NCI-H1092 (cell line): ENCODE measurements around the gene KBTBD3.
A peak's percentile ranks its signal among the peaks of the same experiment; 100 is the strongest.
"Not testable (repeated sequence)": the region's sequence is repeated elsewhere in the genome, so short reads cannot be mapped to it uniquely, and the experiment has no call there.

Source experiments
- DNase-seq: peaks from one replicate; lab custom pipeline; 2025; lab: John Stamatoyannopoulos, UW

Gene KBTBD3

DNA sequence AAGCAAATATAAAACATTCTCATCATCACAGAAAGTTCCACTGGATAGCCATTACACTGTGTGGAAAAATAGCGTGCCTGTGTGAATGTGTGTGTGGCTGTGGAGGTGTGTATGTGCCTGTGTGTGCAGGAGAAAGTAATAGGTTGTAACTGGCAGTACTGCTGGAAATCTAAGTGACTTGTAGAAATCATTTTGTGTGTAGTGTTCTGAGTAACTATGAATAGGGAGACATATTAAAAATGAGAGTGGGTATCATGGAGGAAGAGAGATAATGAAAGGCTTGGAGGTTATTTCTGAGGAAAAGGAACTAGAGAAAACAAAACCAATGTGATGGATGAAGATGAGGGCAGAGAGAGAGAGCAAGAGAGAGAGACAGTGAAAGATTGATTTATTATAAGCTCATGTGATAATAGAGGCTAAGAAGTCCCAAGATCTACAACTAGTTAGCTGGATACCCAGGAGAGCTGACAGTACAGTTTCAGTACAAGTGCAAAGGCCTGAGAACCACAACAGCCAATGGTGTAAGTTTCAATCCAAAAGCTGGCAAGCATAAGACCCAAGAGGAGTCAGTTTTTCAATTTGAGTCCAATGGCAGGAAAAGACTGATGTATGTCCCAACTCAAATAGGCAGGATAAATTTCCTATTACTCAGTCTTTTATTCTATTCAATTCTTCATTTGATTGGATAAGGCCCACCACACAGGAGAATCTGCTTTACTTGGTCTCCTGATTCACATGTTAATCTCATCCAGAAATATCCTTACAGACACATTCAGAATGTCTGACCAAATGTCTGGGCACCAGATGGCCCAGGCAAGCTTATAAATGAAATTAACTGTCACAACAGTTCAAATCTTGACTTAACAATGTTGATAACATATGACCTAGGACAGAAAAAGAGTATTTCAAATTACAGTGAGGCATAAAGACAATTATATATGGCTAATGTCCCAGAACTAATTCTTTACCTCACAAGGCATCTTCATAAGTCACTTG lies 14.9 kb downstream of the KBTBD3 start:
- DNase-seq = no peak

GRCh38 chr11:106061249-106061784 lies 15.8 kb downstream of the KBTBD3 start:
- DNase-seq = no peak

DNA sequence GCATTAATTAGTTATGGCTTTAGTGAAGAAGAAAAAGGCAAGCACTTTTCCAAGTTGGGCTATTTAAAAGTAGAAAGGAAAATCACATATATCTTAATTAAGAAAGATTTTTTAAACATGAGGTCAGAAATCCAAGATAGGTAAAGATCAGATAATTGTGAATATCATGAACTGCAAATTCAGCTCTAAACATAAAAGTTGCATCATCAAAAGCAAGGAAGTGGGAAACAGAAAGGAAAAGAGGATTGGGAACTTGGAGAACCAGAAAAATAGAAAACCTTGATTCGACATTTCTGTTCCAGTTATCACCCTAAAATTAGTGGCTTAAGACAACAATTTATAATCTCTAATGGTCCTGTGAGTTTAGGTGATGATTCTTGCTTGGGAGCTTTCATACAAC lies 17.5 kb downstream of the KBTBD3 start:
- no peak for DNase-seq

DNA sequence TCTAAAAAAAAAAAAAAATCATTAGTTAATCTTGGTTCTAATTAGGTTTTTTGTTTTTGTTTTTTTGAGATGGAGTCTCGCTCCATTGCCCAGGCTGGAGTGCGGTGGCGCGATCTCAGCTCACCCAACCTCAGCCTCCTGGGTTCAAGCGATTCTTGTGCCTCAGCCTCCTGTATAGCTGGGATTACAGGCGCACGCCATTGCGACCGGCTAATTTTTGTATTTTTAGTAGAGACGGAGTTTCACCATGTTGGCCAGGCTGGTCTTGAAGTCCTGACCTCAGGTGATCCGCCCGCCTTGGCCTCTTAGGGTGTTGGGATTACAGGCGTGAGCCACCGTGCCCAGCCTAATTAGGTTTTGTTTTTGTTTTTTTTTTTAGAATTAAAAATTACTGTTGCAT lies 18.8 kb downstream of the KBTBD3 start:
- DNase-seq = not testable (repeated sequence)

- DNase-seq = no peak
Observed at GRCh38 chr11:106051103-106051502, 26.0 kb downstream of the KBTBD3 start.

DNA sequence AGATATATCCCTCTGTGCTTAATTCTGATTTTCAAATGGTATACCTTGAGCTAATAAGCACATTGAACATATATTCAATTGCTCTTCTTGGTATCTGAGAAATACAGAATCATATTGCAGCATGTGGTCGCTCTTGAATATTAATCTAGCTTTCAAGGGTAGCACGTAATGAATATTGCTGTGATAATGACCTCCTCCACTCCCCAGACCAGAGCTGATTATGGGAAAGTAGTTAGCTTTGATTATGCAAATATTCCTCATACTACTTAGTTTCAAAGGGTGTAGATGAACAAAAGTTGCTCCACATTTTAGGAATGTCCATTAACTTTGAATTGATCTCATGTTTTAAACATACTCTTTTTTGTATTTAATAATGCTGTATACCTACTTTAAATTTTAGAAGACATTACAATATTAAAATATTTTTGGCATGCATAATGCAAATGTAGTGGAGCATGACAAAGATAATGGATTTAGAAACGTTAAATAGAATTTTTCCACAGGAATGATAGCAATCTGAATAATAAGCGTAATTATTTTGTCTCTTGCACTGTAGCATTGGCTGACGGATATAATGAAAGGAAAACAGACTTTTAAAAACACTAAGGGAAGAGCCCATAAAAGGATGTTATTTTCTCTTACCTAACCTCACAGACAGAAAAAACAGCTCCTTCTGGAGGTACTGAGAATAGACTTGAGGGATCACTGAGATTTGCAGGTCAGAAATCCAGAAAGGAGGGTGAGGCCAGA lies 27.2 kb downstream of the KBTBD3 start:
- DNase-seq = no peak

DNA sequence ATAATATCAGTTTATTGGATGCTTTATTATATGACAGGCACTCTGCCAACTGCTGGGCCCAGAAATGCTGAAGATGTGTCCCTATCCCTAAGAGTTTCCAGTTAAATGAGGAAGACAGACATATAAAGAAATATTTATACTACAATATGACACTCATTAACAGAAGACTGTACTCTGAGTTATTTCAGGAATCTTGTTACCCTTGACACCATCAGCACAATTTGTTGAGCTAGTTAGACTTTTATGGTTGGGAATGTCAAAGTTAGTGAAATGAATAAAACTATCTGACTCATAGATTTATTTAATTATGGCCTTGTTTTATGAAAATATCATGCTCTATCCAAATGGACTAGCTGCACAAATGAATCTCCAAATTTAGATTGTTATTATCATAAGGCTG lies 29.5 kb downstream of the KBTBD3 start:
- no peak for DNase-seq

DNA sequence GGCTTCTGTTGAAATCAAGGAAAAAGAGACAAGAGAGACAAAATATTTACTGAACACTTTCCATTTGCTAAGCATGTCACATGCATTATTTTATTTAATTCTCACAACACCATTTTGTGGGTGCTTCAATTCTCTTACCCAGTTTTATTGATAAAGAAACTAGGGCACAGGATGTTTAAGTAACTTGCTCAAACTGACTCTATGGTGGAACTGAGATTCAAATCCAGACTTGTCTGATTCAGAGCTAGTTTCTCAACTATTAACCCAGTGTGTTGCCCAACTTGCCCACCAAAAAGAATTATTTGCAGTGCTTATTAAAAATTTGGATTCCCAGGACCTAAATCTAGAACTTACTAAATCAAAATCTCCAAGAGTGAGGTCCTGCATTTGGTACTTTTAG lies 33.6 kb downstream of the KBTBD3 start:
- no peak for DNase-seq

GRCh38 chr11:106032861-106033260 lies 44.3 kb downstream of the KBTBD3 start:
- no peak for DNase-seq

- DNase-seq = no peak
Observed at GRCh38 chr11:106031936-106032335, 45.2 kb downstream of the KBTBD3 start.

GRCh38 chr11:106031202-106031810 lies 45.8 kb downstream of the KBTBD3 start:
- no peak for DNase-seq

GRCh38 chr11:106030609-106031008 lies 46.5 kb downstream of the KBTBD3 start:
- DNase-seq = no peak

DNA sequence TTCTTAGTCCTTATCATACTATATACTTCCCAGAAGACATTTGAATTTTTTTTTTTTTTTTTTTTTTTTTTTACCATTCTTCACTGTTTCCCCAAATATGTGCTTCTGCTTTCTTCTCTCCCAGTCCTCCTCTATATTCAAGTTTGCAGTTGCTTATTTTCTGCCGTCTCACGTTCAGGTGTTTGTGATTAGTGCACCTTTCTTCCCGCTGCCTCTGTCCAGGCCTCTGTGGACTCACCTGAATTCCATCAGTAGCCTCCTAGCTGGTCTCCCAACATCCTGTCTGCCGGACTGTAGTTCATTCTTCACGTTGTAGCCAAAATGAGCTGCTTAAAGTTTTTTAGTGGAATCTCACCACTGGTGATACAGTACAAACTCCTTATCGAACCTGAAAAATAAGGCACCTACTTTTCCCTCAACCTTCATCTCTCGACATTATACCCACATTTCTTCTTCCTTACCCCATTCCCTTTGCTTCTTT lies 54.3 kb downstream of the KBTBD3 start:
- DNase-seq = no peak

- peak; percentile 99 for DNase-seq
Observed at GRCh38 chr11:106021967-106022794, 55.0 kb downstream of the KBTBD3 start, which contains the start of gene MSANTD4. Gene MSANTD4, minus strand, starts transcription at chr11:106022240. Its CDS starts 11,323 bp downstream, at chr11:106010917.

DNA sequence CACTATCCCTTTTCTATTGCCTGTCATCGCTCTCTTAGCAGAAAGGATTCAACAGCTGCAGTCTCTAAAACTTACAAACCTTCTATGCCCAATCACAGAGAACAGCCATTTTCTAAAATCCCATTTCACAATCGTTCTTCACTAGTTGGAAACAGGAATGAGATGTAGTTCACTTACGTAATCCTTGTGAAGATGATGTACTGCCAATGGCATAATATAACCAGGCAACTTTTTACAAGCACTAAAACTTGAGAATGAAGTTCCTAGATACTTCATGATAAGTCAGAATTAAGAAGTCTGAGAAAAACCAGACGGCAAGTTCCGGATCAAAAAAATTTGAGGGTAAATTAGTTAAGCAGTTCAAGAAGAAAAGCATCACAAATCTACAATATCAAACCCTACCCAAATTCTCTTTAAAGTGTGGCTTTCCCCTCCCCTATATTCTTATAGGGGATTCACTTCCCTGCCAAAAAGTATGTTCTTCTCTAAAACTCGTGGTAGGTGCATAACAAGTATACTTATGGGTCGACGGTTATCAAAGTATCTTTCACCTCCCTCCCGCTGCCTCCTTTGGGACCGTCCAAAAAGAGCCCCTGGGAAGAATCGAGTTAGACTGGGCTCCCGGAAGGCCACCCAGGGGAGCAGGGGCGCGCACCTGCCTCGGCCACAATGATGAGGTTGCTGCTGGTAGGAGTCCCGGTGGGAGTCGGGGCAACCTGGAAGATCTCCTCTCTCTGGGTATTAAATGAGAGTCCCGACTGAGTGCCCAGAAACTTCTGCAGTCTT lies 55.8 kb downstream of the KBTBD3 start:
- DNase-seq = no peak

- no peak for DNase-seq
Observed at GRCh38 chr11:106017093-106017492, 60.1 kb downstream of the KBTBD3 start.

GRCh38 chr11:106015066-106015465 lies 62.1 kb downstream of the KBTBD3 start:
- DNase-seq = no peak

- no peak for DNase-seq
Observed at GRCh38 chr11:106014620-106015019, 62.5 kb downstream of the KBTBD3 start.

DNA sequence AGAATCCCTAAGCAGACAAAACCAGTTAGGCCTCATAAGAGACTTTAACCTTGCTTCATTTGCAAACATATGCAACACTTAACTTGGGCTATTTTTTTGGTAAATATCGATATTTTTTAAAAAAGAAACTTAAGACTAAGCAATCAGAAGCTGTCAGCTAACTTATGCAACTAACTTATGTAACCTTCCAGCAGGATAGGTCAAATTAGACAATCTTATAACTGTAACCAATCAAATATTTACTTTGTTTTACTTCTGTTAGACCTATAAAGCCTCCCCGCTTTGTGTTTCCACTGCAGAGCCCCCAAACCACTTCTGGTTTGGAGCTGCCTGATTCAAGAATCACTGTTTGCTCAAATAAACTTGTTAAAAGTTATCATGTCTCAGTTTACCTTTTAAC lies 63.1 kb downstream of the KBTBD3 start:
- DNase-seq = no peak

DNA sequence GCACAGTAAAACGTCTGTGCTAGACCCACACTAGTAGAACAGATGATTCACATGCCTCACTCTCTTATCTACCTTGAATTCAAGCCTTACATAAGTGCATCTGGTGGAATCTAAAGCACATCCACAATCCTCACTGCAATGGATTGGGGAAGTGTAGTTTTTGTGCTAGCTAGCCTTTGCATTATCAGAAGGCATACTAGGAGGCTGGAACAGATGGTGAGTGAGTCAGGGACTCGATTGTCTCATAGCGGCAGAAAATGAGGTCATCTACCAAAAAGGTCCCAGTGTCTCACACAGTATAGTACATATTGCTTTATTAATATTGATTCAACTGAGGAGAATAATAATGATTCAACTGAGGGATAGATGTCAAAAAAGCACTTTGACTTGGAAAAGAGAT lies 64.4 kb downstream of the KBTBD3 start:
- DNase-seq = no peak
